ENCODE results near the gene MUC20. TPM values are rescaled to one million over a fixed set of nuclear protein-coding genes. Genes with fewer than 3 reads are reported as not detected.

Gene MUC20
- total and polyA plus RNA-seq, 2 of the 8 experiments (the other 6 are each of a cell fraction or from before 2014, with no cell fraction given), result 0.24 to 0.26 TPM

- TF ChIP-seq ATF2 (IDR thresholded peaks at IDR 0.05; ENCODE audit: low read length) (no peak), SP1 (IDR thresholded peaks at IDR 0.05; ENCODE audit: low read depth, low read length) (no peak), SIX5 (IDR thresholded peaks at IDR 0.05; ENCODE audit: low read depth, low read length) (no peak), CBX5 (IDR thresholded peaks at IDR 0.05; ENCODE audit: low read depth, low read length) (no peak)
Measured at GRCh38 chr3:195708061-195708460, 12.7 kb upstream of the MUC20 start (continued).

Measured in H1 (cell line).